ENCODE measurements around the gene SNED1. TPM values are rescaled to one million over a fixed set of nuclear protein-coding genes. Genes with fewer than 3 reads are reported as not detected.

The SNED1 gene
- total and polyA plus RNA-seq, 8 donors: 2.0 to 106 (median 16.0) TPM

- Histone ChIP-seq H3K27ac (no peak overlapping the region), H3K4me1 (peaks cover 5 to 17% (median 11%) of the 10 kb centered on the region in 4 donors), H3K4me3 (no peak overlapping the region), H3K27me3 (peaks cover 0 to 44% (median 0%) of the 10 kb centered on the region in 3 donors), H3K9me3 (no peaks in the 10 kb centered on the region), H3K36me3 (no peaks in the 10 kb centered on the region)
- TF ChIP-seq CTCF (IDR thresholded peaks at IDR 0.05) (no peak), POLR2AphosphoS5 (IDR thresholded peaks at IDR 0.05) (no peak), POLR2A (IDR thresholded peaks at IDR 0.05) (no peak), EP300 (IDR thresholded peaks at IDR 0.05) (no peak)
- peak; percentile 5 to 19 for DNase-seq
- intact Hi-C loops (cut with DNase I; ENCODE audit: low total_unique reads): no loop called here
- WGBS, 5 donors: 77 to 87% (median 84%) methylated on average over 16 to 17 of the region's 17 CpGs
These were observed 42.9 kb upstream of the SNED1 start for GRCh38 chr2:240955306-240956170.

DNA sequence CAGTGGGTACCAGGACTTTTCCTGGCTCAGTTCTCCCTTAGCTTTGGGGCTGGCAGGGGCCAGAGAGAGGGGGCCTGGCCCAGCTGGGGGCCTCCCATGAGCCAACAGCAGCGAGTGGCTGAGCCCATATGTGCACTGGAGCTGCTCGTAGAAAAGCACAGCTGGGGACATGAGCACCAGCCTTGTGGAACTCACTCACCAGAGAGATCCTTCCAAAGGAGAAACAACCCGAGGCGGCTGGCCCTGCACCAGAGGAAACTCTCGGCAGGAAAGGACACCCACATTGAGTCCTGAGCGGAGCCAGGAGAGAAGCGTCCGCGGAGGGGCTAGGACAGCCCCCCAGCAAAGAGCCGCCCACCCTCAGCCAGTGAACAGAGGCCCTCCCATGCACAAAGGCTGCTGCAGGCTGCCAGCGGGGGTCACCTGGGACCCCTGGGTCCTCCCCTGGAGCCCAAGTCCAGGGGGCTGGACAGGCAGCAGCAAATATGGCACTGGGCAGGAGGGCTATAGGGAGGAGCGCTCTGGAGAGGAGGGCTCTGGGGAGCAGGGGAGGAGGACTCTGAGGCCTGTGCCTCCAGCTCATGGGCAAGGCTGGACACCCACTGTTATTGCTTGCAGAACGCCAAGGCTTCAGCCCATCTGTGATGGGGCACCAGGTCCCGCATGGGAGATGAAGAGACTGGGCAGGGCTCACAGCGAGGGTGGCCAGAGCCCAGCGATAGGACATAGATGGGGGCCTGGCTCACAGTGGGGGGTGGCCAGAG, 42.1 kb upstream of the SNED1 start:
- Histone ChIP-seq H3K36me3 (no peaks in the 10 kb centered on the region), H3K4me1 (peaks cover 7 to 25% (median 19%) of the 10 kb centered on the region in 4 donors), H3K27me3 (peaks cover 0 to 44% (median 0%) of the 10 kb centered on the region in 3 donors), H3K9me3 (no peaks in the 10 kb centered on the region), H3K4me3 (no peak overlapping the region), H3K27ac (no peak overlapping the region)
- TF ChIP-seq POLR2AphosphoS5 (IDR thresholded peaks at IDR 0.05) (no peak), CTCF (IDR thresholded peaks at IDR 0.05) (no peak), POLR2A (IDR thresholded peaks at IDR 0.05) (no peak), EP300 (IDR thresholded peaks at IDR 0.05) (no peak)
- peak; percentile 19 to 34 for DNase-seq
- 72 to 83% (median 75%) methylated on average over 14 to 16 of the region's 16 CpGs for WGBS, 5 donors
- intact Hi-C loops (cut with DNase I; ENCODE audit: low total_unique reads): no loop called here

DNA sequence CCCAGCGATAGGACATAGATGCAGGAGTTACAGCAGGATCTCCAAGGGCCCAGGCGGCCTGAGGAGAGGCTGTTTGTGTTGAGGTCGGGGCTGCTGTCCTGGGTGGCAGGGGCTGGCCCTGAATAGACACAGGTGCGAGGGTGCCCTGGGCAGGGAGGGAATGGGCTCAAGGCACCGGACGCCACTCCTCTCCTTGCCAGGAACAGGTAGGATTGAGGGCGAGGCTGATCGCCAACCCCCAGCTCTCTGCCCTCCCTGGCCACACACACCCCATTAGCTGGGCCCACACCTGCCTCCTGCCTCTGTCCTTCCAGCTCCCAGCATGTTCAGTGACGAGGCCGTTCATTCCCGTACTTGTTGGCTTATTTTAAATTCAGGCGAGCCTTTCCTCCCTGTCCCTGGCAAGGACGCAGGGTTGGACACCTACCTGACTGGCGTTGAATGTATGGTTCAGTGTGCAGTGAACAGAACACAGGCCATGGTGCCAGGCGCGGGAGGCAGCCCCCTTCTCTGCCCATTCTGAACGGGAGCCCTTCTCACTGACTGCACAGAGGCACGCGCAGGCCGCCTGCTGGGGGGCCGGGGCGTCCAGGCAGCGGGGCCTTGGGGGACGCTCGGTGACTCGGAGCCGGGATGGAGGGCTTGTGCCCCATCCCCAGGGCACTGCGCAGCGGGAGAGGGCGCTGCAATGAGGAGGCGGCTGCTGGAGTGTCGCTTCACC, 41.3 kb upstream of the SNED1 start:
- peak; percentile 9 to 19 for DNase-seq
- intact Hi-C loops (cut with DNase I; ENCODE audit: low total_unique reads): no loop called here
- Histone ChIP-seq H3K4me3 (no peak overlapping the region), H3K4me1 (peaks cover 7 to 29% (median 26%) of the 10 kb centered on the region in 4 donors), H3K27me3 (peaks cover 0 to 44% (median 0%) of the 10 kb centered on the region in 3 donors), H3K36me3 (no peaks in the 10 kb centered on the region), H3K27ac (no peak overlapping the region), H3K9me3 (no peaks in the 10 kb centered on the region)
- no peak for TF ChIP-seq CTCF (IDR thresholded peaks at IDR 0.05)
- no peak for TF ChIP-seq EP300 (IDR thresholded peaks at IDR 0.05)
- TF ChIP-seq POLR2AphosphoS5 (IDR thresholded peaks at IDR 0.05): no peak
- no peak for TF ChIP-seq POLR2A (IDR thresholded peaks at IDR 0.05)
- 70 to 86% (median 81%) methylated on average over 22 to 32 of the region's 32 CpGs for WGBS, 5 donors
